MV-4-11 (cell line): ENCODE measurements around the gene ACER1.
A peak's percentile ranks its signal among the peaks of the same experiment; 100 is the strongest.
"Not testable (repeated sequence)": the region's sequence is repeated elsewhere in the genome, so short reads cannot be mapped to it uniquely, and the experiment has no call there.

Experiments
- DNase-seq: peaks from one replicate; lab custom pipeline; 2025; lab: John Stamatoyannopoulos, UW

ACER1 gene

DNA sequence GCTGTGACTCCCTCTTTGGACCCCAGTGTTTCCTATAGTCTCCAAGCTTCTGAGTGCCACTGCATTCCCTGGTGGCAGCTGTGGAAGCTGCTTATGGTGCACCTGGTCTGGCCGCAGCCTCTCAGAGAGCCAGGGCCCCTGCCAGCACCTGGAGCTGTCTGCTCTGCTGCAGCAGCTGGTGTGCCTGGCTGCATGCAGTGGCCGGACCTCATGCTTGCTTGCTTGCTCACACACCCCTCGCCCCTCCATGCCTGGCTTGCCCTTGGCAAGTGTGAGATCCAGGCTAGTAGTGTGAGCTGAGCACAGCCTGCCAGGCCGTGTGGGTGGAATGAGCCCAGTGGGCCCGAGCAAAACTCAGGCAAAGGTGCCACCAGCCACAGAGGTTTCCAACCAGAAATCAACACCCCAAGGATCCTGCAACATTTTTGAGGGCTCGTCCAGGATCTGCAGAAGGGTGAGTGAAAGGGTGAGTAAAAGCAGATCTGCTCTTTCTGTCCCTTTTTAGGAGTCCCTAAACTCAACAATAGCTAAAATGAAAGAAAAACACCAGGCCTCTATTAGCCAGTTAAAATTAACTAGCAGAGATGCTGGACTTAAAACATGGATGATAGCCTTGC lies 46.0 kb downstream of the ACER1 start:
- DNase-seq, result peak; percentile 29

DNA sequence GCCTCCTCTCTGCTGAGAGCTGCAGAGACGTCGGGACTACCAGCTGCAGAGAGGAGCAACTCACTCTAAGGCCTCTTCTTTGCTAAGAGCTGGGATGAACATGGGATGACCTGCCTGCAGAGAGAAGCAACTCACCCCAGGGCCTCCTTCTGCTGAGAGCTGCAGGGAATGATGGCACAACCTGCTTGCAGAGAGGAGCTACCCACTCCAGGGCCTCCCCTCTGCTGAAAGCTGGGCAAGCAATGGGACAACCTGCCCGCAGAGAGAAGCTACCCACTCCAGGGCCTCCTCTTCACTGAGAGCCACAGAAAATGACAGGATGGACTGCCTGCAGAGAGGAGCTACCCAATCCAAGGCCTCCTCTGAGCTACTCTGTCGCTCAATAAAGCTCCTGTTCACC lies 46.7 kb downstream of the ACER1 start:
- DNase-seq, result no peak

DNA sequence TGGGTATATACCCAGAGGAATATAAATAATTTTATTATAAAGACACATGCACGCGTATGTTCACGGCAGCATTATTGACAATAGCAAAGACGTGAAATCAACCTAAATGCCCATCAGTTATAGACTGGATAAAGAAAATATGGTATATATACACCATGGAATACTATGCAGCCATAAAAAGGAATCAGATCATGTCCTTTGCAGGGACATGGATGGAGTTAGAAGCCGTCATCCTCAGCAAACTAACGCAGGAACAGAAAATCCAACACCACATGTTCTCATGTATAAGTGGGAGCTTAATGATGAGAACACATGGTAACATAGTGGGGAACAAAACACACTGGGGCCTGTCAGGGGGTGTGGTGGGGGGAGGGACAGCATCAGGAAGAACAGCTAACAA lies 51.0 kb downstream of the ACER1 start:
- not testable (repeated sequence) for DNase-seq

DNA sequence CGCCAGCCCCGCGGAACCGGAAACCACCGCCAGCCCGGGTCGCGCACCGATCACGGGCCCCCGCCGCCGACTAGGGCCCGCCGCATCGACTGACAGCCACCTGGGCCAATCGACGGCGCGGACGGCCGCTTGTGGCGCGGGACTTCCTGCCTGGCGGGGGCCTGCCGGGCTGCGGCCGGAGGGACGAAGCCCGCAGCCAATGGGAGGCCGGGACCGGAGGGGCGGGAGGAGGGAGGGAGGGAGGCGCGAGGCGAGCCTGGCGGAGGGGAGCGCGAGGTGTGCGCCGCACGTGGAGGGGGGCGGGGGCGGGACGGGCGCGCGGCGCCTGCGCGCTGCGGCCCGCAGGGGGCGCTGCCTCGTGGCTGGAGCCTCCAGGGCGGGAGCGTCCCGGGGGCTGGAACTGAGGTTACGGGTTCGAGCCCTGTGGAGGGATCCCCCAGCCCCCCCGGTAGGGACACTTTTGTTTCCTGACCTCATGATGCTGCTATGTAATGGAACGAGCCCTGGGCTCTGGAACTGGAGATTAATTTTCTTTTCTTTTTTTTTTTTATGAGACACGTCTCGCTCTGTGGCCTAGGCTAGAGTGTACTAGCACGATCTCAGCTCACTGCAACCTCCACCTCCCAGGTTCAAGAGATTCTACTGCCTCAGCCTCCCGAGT lies 53.4 kb downstream of the ACER1 start, which contains the start of gene MLLT1:
MLLT1 (minus strand) TSS at position 45 of the 661 bp plus-strand sequence. CDS start 191 bp downstream, outside the sequence.
- DNase-seq, result peak; percentile 96

DNA sequence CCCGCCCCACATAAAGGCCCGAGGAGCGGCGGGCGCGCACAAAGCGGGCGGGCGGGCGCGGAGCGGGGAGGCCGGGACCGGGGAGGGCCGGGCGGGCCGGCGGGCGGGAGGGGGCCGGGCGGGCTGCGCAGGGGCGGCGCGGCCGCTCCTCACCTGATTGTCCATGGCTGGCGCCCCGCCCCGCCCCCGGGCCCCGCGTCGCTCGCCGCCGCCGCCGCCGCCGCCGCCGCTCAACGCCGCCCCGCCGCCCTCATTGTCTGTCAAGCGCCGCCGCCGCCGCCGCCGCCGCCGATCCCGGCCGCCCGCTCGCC lies 53.8 kb downstream of the ACER1 start:
- no peak for DNase-seq

DNA sequence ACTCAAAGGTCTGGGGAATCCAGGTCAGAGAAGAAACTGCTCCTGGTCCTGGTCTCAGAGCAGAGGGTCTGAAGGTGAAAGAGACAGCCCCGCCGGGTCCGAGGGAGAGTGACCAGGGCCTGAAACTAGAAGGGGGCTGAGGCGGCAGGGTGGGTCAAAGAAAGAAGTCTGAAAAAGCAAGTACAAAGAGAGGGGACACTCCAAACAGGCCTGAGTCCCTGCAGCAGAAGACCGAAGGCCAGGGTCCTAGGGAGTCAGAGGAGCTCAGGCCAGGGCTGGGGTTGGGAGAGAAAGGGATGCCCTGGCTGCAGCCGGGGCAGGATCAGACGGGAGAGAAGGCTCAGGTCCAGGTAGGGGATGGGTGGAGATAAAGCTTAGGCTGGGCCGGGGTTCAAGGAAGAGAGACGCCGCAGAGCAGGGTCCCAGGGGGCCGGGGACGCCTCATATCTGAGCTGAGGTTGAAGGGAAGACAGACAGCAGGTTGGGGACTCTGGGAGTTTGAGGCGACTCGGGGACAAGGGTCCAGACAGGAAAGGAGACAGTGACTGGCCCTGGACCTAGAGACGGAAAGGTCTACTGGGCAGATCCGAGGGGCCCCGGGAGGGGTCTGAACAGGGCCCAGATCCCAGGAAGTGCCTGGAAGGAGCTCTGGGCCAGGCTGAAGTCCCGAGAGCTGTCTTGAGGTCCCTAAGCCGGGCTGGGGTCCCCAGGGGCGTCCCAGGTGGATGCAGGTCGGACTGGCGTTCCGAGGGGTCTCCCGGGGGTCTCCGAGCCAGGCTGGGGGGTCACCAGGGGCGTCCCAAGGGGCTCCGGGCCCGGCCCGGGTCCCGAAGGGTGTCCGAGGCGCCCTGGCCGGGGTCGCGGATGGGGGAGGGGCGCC lies 54.4 kb downstream of the ACER1 start:
- no peak for DNase-seq

DNA sequence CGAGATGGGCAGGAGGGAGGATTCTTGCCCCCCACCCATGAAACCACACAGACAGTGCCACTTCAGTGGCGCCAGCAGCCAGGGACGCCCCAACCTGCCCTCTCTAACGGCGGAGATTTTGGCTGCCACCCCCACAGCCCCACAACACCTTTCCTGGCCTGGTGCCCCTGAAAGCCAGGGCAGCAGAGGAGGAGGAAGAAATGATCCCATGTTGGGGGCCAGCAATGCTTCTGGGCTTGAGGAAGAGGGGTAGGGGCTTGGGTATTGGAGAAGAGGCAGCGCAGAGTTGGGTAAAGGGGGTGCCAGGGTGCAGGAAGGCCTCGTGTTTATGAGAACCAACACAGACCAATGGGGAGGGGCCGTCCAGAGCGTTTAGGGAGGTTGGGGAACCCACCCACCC lies 55.4 kb downstream of the ACER1 start:
- DNase-seq, result no peak

DNA sequence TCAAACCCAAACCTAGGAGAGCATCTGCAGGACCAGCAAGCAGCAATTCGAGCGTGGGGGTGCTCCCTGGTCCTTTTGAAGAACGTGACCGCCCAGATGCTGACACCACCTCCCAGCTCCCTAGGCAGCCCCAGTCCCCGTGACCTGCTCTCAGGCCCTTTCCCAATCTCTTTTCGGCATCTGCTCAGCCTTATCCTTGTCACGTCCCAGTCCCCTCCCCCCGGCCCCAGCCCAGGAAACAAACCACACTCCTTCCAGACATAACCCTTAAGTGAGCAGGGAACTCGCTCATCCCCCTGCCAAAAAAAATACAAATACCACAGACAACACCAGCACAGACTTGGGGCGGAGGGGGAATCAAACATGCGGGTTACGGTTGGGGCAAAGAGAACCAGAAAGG lies 57.0 kb downstream of the ACER1 start:
- no peak for DNase-seq

DNA sequence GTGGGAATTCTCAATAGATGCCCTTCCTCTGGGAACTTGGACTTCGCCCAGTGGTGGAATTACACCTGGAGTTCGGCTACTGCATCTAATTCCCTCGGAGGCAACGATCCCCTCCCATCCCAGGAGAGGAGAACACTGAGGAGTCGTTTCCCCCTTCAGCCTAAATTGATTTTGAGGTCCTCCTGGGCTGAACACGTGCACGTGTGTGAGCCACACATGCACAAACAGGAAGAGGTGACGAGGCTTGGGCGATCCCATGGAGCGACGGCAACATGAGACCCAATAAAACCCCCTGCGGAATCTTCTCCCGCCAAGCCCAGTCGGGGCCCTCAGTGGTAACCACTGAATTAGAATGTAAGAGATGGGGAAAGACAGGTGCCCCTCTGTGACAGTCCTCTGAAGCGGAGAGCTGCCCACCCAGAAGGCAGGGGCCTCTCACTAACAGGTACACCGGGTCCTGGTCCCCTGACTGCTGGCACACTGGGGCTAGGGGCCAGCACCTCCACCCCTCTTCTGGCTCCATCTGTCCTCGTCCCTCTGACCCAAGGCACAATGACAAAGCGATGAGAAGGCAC lies 58.2 kb downstream of the ACER1 start:
- DNase-seq, result no peak

DNA sequence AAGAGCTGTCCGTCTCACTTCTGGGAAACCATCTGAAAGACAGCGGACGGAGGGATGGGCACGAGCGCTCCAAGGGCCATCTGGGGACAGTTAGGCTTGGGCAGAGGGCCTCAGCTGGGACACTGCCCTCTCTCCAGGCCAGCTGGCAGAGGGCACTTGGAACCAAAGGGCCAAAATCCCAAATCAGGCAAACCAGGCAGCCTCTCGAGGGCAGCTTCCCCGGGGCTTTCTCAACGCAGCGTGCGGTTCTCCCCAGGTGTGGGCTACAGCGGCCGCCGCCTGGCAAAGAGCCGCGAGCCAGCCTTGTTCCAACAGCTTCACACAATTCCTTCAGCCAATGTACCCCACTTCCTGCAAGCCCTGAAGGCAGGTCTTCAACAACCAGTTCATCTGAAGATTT lies 58.7 kb downstream of the ACER1 start:
- DNase-seq, result no peak

DNA sequence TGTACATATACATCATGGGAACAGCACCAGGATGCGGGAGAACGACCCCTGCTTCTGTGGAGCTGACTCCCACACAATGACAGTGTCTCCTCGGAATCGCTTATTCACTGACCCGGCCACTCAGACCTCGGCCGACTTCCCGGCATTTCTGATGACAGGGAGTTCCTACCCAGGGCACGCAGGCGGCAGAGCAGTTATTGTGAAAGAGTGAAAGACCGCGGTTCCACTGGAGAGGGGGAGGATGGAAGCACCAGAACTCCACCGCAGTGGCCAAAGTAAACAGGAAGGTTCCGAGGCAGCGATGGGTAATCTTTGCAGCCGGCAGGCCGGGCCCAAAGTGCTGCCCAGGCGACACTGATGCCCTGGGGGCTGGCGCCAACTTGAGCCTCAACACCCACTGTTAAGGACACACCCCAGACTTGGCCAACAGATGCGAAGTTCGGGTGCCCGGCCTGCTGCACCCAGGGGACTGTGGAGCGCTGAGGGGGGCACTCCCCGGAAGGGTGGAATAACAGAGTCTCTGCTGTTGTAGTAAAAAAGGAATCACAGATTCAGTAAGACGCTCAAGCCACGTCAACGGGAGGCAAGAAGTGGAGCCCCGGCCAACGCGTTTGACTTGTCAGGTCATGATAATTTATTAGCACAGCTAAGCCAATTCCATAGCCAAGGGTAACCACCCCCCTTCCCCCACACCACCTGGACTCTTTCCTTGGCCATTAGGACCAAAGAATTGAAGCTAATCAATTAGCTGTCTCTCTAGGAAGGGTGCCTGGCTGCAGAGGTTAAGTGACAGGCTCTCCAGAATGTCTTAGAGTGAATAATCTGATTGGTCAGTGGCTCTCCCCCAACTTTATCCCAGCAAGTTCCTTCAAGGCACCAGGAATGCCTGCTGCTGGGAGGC lies 59.5 kb downstream of the ACER1 start:
- peak; percentile 94 for DNase-seq

DNA sequence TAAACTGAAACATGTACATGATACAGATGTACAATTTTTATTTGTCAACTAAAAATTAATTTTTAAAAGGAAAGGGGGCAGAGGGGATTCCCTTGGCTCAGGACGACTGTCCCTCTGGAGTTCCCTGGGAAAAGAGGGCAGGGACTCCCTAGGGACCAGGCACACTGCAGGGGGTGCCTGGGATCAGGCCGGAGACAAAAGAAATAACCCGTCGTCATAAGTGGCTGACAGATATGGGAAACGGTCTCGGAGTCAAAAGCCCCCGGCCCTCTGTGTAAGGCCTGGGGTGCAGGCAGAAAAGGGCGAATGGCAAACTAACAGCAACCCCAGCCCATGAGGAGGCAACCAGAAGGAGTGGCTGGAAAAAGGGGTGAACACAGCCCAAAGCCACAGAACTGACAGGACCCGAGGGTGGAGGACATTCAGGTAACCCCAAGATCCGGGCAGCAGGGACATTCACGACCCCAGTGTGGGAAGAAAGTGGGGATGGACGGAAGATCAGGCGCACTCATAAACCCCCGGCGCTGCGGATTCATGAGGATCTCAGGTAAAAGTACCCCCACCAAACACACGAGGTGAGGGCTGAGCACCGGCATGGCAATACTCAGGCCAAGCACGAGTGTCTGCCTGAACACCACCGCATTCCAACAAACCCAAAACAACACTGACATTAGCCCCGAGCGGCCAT lies 60.4 kb downstream of the ACER1 start:
- no peak for DNase-seq

DNA sequence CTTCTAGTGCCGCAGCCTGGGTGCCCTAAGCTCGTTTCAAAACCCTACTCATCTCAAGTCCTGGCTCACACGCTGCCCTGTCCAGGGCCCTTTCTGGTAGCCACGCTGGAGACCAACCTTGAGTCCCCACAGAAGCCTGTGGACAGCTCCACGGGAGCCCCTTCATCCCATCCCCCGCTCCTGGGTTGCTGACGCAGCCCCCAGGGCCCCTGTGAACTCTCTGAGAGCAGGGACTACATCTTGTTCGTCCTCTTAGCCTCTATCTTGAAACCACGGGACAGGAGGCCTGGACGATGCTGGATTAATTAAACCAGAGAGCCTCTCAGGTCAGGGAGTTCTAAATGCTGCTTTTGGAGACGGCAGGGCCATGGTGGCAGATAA lies 61.0 kb downstream of the ACER1 start:
- DNase-seq, result no peak

DNA sequence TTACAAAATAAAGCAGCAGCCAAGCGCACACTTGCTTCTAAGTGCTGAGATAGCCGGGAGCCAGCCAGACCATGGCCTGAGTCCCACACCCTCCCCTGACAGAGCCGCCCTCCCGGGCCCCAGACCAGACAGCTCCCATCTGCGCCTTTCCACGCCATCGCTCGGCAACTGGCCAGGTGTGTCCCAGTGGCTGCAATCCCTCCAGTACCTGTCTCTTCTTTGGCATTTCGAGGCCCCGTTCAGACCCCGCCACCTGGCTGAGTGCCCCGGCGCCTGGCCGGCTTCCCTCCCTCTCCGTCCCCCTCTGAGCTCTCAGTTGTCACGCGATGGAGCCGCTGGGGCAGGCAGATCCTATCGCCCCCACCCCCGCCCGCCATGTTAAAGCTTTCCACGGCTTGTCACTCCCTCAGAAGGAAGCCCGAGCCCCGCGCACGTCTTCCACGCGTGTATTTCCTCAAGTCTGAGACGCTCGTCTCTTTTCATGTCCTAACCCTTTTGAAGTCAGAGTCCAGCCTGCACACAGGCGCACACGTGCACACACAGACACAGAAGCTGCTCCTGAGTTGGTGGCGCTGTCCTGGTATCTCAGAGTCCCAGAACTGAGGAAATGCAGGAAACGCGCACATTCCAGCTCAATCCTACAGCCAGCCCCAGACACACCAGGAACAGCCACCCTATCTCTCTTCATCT lies 61.5 kb downstream of the ACER1 start:
- DNase-seq, result peak; percentile 14

DNA sequence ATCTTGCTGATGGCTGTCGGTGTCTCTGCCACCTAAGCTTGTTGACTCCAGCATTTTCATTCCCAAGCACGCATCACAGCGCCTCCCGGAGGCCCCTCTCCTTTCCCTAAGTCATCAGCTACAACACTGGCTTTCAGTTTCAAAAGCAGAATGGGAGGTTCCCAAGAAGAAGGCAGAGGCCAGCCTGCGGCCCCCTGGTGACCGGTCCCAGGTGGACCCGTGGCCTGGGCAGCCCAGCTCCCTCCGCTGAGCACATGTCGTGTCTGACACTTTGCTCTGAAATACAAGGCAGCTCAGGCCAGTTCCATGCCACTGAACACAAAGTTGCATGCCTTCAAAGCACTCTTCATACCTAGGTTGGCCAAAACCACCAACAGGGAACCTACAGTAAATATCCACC lies 62.2 kb downstream of the ACER1 start:
- no peak for DNase-seq

DNA sequence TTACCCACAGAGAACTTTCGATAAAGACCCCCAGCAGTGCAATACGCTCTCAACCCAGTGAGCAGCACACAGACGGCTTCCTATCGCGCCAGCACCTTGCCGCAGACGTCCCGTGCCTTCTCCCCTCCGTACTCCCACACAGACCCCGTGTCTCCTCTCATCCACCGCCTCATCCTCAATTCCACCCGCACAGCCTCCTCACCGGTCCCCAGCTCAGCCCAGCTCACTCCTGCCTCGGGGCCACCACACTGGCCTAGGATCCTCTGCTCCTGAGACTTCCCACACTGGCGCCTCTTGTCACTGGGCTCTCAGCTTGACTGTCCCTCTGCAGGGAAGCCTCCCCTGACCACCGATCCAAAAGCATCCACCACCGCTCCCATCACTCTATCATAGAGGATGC lies 62.6 kb downstream of the ACER1 start:
- DNase-seq, result no peak

DNA sequence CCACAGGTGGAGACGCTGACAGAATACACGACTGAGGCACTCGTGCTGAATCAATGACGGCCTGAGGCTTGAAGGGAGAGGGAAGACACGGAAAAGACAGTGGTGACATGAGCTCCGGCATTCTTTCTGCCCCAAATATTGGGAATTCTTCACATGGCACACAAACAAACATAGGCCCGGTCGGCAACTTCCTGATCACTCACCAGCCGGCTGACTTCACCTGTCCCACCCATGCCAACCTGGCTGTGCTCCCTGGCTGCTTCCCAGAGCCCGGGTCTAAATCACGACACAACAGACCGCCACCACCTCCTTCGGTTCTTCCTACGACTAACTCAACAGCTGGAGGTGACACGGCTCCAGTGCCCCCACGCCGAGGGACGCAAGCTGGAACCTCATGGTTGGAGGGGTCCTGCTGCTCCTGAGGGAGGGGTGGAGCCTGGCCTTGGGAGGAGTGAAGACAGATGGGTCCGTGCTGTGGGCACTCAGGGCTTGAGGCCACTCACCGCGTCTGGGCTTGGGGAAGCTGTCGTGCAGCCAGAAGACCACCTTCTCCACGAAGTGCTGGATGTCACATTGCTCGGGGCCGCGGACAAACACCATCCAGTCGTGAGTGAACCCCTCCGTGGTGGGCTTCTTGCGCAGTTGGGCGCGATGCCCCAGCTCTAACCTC lies 63.2 kb downstream of the ACER1 start:
- no peak for DNase-seq

DNA sequence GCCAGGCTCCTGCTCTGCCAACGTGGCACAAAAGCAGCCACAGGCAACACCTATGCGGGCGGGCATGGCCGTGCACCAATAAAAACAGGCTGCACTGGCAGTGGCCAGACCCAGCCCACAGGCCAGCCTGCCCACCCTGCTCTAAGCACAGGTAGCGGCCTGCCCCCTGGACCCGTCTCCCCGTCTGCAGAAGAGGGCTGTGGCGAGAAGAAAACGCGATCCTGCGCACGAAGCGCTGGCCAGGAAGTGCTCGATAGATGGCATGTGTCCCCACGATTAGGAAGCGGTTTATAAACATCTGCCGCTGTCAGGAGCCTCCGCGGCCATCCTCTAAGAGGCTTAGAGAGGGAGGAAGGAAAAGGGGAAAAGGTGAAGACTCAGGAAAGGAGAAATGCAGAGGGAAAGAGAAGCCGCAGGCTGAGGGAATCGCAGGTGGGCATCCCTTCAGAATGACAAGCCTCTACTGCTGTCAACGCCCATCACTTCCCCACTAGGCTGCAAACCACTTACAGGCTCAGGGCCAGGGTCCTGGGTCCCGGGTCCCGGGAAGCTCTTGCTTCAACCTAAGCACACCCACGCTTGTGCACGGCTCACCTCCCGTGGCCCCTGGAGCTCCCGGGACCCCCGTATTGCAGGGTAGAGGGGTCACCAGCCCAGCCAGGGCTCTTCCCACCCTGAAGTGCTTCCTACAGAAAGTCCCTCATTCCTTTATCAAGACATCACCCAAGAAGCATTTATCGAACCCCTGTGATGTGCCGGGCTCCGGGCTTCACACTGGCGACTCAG lies 64.1 kb downstream of the ACER1 start:
- DNase-seq, result no peak

DNA sequence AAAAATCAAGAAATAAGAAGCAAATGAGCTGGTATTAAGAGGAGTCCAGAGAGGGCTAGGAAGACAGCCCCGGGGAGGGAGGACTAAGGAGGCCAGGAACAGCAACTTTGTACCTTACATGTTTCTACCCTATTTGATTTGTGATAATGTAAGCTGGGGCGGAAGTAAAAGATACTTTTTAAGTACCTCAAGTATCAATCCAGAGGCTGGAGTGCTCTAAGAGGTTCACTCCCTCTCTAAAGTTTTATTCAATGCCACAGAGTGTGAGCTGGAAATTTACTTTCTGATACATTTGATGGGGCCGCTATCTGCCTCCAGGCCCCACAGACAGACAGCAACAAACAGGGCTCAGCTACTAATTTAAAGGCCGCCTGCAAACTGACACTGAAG lies 65.0 kb downstream of the ACER1 start:
- DNase-seq, result no peak
